Measurements from ENCODE around the gene FTO. TPM values are rescaled to one million over a fixed set of nuclear protein-coding genes. Genes with fewer than 3 reads are reported as not detected.

Gene FTO
- total RNA-seq, 1 donor from 2014 or later = 85.1 TPM

GRCh38 chr16:54067322-54068065 lies 363.5 kb downstream of the FTO start:
- H3K4me3 Mint-ChIP-seq = no peak overlapping the region
- no peak overlapping the region for H3K27ac Mint-ChIP-seq
- peaks cover 4% of the 10 kb centered on the region for H3K36me3 Mint-ChIP-seq
- no peak for TF ChIP-seq CTCF (conservative IDR thresholded peaks at IDR 0.05)
- no peaks in the 10 kb centered on the region for H3K9me3 Mint-ChIP-seq
- no peak for DNase-seq (ENCODE audit: extremely low spot score, unreplicated experiment)
- H3K4me1 Mint-ChIP-seq (ENCODE audit: unreplicated experiment) = peaks cover 10% of the 10 kb centered on the region
- peaks cover 12% of the 10 kb centered on the region for H3K27me3 Mint-ChIP-seq

- peaks cover 8% of the 10 kb centered on the region for H3K36me3 Mint-ChIP-seq
- H3K9me3 Mint-ChIP-seq = no peaks in the 10 kb centered on the region
- no peak overlapping the region for H3K27ac Mint-ChIP-seq
- DNase-seq (ENCODE audit: extremely low spot score, unreplicated experiment) = no peak
- no peak overlapping the region for H3K4me3 Mint-ChIP-seq
- H3K4me1 Mint-ChIP-seq (ENCODE audit: unreplicated experiment) = peaks cover 2% of the 10 kb centered on the region
- H3K27me3 Mint-ChIP-seq = peaks cover 8% of the 10 kb centered on the region
- no peak for TF ChIP-seq CTCF (conservative IDR thresholded peaks at IDR 0.05)
Observed at GRCh38 chr16:54068212-54068611, 364.3 kb downstream of the FTO start.

GRCh38 chr16:54069601-54070239 lies 365.8 kb downstream of the FTO start:
- no peak overlapping the region for H3K4me3 Mint-ChIP-seq
- peaks cover 8% of the 10 kb centered on the region for H3K36me3 Mint-ChIP-seq
- H3K4me1 Mint-ChIP-seq (ENCODE audit: unreplicated experiment) = no peaks in the 10 kb centered on the region
- no peak overlapping the region for H3K27ac Mint-ChIP-seq
- H3K27me3 Mint-ChIP-seq = peaks cover 8% of the 10 kb centered on the region
- no peaks in the 10 kb centered on the region for H3K9me3 Mint-ChIP-seq
- DNase-seq (ENCODE audit: extremely low spot score, unreplicated experiment) = no peak
- no peak for TF ChIP-seq CTCF (conservative IDR thresholded peaks at IDR 0.05)

- no peak for DNase-seq (ENCODE audit: extremely low spot score, unreplicated experiment)
- H3K36me3 Mint-ChIP-seq = peaks cover 5% of the 10 kb centered on the region
- H3K4me3 Mint-ChIP-seq = no peak overlapping the region
- H3K4me1 Mint-ChIP-seq (ENCODE audit: unreplicated experiment) = no peaks in the 10 kb centered on the region
- TF ChIP-seq CTCF (conservative IDR thresholded peaks at IDR 0.05) = no peak
- no peaks in the 10 kb centered on the region for H3K9me3 Mint-ChIP-seq
- H3K27ac Mint-ChIP-seq = no peak overlapping the region
- peaks cover 2% of the 10 kb centered on the region for H3K27me3 Mint-ChIP-seq
Observed at GRCh38 chr16:54070789-54071343, 366.9 kb downstream of the FTO start.

- Mint-ChIP-seq H3K4me3 (no peak overlapping the region), H3K27ac (no peak overlapping the region), H3K9me3 (no peaks in the 10 kb centered on the region), H3K4me1 (ENCODE audit: unreplicated experiment) (no peaks in the 10 kb centered on the region), H3K36me3 (peaks cover 4% of the 10 kb centered on the region), H3K27me3 (no peaks in the 10 kb centered on the region)
- no peak for DNase-seq (ENCODE audit: extremely low spot score, unreplicated experiment)
- TF ChIP-seq CTCF (conservative IDR thresholded peaks at IDR 0.05) = no peak
Observed at GRCh38 chr16:54071514-54071913, 367.6 kb downstream of the FTO start.

All from type B pancreatic cell (in vitro differentiated cells).